Measurements from ENCODE around the gene FMNL2.

Gene FMNL2

GRCh38 chr2:152369176-152369860 lies 34.3 kb downstream of the FMNL2 start:
- Histone ChIP-seq H3K27me3 (replicated peaks; ENCODE audit: insufficient read depth, low read length) (no peaks in the 10 kb centered on the region), H3K4me2 (ENCODE audit: low read depth, low read length) (peak overlapping the region; percentile 64; the same call in 1 of the 2 replicates)

DNA sequence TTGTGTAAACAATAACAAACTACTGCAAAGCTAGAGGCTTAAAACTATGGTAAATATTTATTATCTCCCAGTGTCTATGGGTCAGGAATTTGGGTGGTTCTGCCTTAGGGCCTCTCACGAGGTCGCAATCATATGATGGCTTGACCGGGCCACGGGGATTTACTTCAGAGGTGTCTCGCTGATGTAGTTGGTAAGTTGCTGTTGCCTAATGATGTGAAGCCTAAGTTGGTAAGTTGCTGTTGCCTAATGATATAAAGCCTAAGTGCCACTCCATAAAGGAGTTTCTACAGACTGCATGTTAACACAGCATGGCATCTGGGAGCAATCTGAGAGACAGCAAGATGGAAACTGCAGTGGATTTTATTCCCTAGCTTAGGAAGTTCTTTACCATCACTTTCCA lies 35.8 kb downstream of the FMNL2 start:
- Histone ChIP-seq H3K27me3 (replicated peaks; ENCODE audit: insufficient read depth, low read length) (no peaks in the 10 kb centered on the region), H3F3A (ENCODE audit: insufficient read depth, low read length) (peaks cover 20% of the 10 kb centered on the region), H3K4me2 (ENCODE audit: low read depth, low read length) (no peak overlapping the region), H3K36me3 (replicated peaks; ENCODE audit: insufficient read depth, low read length) (no peaks in the 10 kb centered on the region), H2AFZ (ENCODE audit: low read length) (no peak overlapping the region), H3K79me2 (ENCODE audit: low read length) (peaks cover 8% of the 10 kb centered on the region; the same call in 1 of the 2 replicates), H3K9me3 (replicated peaks; ENCODE audit: insufficient read depth, low read length) (no peaks in the 10 kb centered on the region), H3K4me1 (ENCODE audit: low read length) (peaks cover 29% of the 10 kb centered on the region), H3K9ac (ENCODE audit: low read length) (no peak overlapping the region), H3K9me2 (replicated peaks; ENCODE audit: insufficient read depth, low read length) (no peaks in the 10 kb centered on the region), H3K4me3 (ENCODE audit: low read length) (no peak overlapping the region), H4K20me1 (ENCODE audit: insufficient read depth, low read length) (no peaks in the 10 kb centered on the region), H3K27ac (ENCODE audit: low read length) (no peak overlapping the region)
- TF ChIP-seq EZH2 (optimal IDR thresholded peaks at IDR 0.05; ENCODE audit: low read depth, low read length) (no peak), EZH2phosphoT487 (IDR thresholded peaks at IDR 0.05; ENCODE audit: low read length) (no peak)
- no peak for DNase-seq

More at GRCh38 chr2:152369176-152369860, 34.3 kb downstream of the FMNL2 start:
- no peaks in the 10 kb centered on the region for H3K36me3 ChIP-seq (replicated peaks; ENCODE audit: insufficient read depth, low read length)
- H2AFZ ChIP-seq (ENCODE audit: low read length) = no peak overlapping the region
- no peaks in the 10 kb centered on the region for H4K20me1 ChIP-seq (ENCODE audit: insufficient read depth, low read length)
- peaks cover 8% of the 10 kb centered on the region; the same call in 1 of the 2 replicates for H3K79me2 ChIP-seq (ENCODE audit: low read length)
- TF ChIP-seq EZH2 (optimal IDR thresholded peaks at IDR 0.05; ENCODE audit: low read depth, low read length) (no peak), CTCF (IDR thresholded peaks at IDR 0.05; ENCODE audit: low read length) (no peak), EZH2phosphoT487 (IDR thresholded peaks at IDR 0.05; ENCODE audit: low read length) (no peak)
- no peaks in the 10 kb centered on the region for H3K9me3 ChIP-seq (replicated peaks; ENCODE audit: insufficient read depth, low read length)
- no peak overlapping the region for H3K4me3 ChIP-seq (ENCODE audit: low read length)
- no peak overlapping the region for H3K9ac ChIP-seq (ENCODE audit: low read length)
- H3K4me1 ChIP-seq (ENCODE audit: low read length) = peaks cover 29% of the 10 kb centered on the region
- H3F3A ChIP-seq (ENCODE audit: insufficient read depth, low read length) = peaks cover 20% of the 10 kb centered on the region
- no peak for DNase-seq
- H3K27ac ChIP-seq (ENCODE audit: low read length) = no peak overlapping the region
- no peaks in the 10 kb centered on the region for H3K9me2 ChIP-seq (replicated peaks; ENCODE audit: insufficient read depth, low read length)

GRCh38 chr2:152372438-152372984 lies 37.5 kb downstream of the FMNL2 start:
- Histone ChIP-seq H3K36me3 (replicated peaks; ENCODE audit: insufficient read depth, low read length) (no peaks in the 10 kb centered on the region), H3K79me2 (ENCODE audit: low read length) (peaks cover 8% of the 10 kb centered on the region; the same call in 1 of the 2 replicates), H3K4me1 (ENCODE audit: low read length) (peaks cover 18% of the 10 kb centered on the region), H3K27ac (ENCODE audit: low read length) (no peak overlapping the region), H3K9ac (ENCODE audit: low read length) (no peak overlapping the region), H3K4me2 (ENCODE audit: low read depth, low read length) (no peak overlapping the region), H2AFZ (ENCODE audit: low read length) (no peak overlapping the region), H3K9me2 (replicated peaks; ENCODE audit: insufficient read depth, low read length) (no peaks in the 10 kb centered on the region), H3K27me3 (replicated peaks; ENCODE audit: insufficient read depth, low read length) (no peaks in the 10 kb centered on the region), H3K4me3 (ENCODE audit: low read length) (no peak overlapping the region), H3K9me3 (replicated peaks; ENCODE audit: insufficient read depth, low read length) (no peaks in the 10 kb centered on the region), H3F3A (ENCODE audit: insufficient read depth, low read length) (peaks cover 10% of the 10 kb centered on the region), H4K20me1 (ENCODE audit: insufficient read depth, low read length) (no peaks in the 10 kb centered on the region)
- DNase-seq = no peak
- TF ChIP-seq CTCF (IDR thresholded peaks at IDR 0.05; ENCODE audit: low read length) = no peak

DNA sequence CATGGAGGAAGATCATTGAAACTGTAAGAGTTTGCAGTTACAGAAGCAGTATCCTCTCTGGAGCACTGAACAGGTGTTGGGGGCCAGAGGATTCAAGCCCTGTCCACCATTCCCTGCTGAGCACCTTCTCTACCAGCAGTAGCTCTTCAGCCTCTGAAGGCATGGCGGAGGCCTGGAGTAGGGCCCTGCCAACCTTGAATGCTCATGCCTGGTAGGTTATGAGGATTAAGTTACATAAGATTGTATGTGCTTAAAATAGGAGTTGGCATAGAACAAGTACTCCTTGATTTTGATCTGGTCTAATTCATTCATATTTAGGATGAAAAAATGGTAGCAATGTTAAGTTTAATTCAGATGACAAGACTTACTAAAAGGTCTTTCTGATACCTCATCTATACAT lies 40.2 kb downstream of the FMNL2 start:
- Histone ChIP-seq H3K4me2 (ENCODE audit: low read depth, low read length) (no peak overlapping the region), H3K4me3 (ENCODE audit: low read length) (no peak overlapping the region), H3K9me2 (replicated peaks; ENCODE audit: insufficient read depth, low read length) (no peaks in the 10 kb centered on the region), H3K27me3 (replicated peaks; ENCODE audit: insufficient read depth, low read length) (no peaks in the 10 kb centered on the region), H3K36me3 (replicated peaks; ENCODE audit: insufficient read depth, low read length) (no peaks in the 10 kb centered on the region), H4K20me1 (ENCODE audit: insufficient read depth, low read length) (no peaks in the 10 kb centered on the region), H3K27ac (ENCODE audit: low read length) (no peak overlapping the region), H3K79me2 (ENCODE audit: low read length) (no peaks in the 10 kb centered on the region), H3F3A (ENCODE audit: insufficient read depth, low read length) (no peaks in the 10 kb centered on the region), H3K9ac (ENCODE audit: low read length) (no peak overlapping the region), H3K9me3 (replicated peaks; ENCODE audit: insufficient read depth, low read length) (no peaks in the 10 kb centered on the region), H2AFZ (ENCODE audit: low read length) (no peak overlapping the region), H3K4me1 (ENCODE audit: low read length) (no peaks in the 10 kb centered on the region)
- no peak for TF ChIP-seq CTCF (IDR thresholded peaks at IDR 0.05; ENCODE audit: low read length)
- TF ChIP-seq EZH2 (optimal IDR thresholded peaks at IDR 0.05; ENCODE audit: low read depth, low read length) = no peak
- TF ChIP-seq EZH2phosphoT487 (IDR thresholded peaks at IDR 0.05; ENCODE audit: low read length) = no peak
- DNase-seq = no peak

All from MM.1S (cell line).